GM12872 (cell line): Measurements from ENCODE around the gene TOM1L2.

Source experiments
- TF ChIP-seq, protein P1 (sequence below): IDR thresholded peaks from 3 replicates; pipeline ENCODE4 v1.5.1; 2011; ENCODE audit warnings: low read depth, mild to moderate bottlenecking, low read length, moderate library complexity; ENCODE audit not compliant: insufficient read depth

The TOM1L2 gene

DNA sequence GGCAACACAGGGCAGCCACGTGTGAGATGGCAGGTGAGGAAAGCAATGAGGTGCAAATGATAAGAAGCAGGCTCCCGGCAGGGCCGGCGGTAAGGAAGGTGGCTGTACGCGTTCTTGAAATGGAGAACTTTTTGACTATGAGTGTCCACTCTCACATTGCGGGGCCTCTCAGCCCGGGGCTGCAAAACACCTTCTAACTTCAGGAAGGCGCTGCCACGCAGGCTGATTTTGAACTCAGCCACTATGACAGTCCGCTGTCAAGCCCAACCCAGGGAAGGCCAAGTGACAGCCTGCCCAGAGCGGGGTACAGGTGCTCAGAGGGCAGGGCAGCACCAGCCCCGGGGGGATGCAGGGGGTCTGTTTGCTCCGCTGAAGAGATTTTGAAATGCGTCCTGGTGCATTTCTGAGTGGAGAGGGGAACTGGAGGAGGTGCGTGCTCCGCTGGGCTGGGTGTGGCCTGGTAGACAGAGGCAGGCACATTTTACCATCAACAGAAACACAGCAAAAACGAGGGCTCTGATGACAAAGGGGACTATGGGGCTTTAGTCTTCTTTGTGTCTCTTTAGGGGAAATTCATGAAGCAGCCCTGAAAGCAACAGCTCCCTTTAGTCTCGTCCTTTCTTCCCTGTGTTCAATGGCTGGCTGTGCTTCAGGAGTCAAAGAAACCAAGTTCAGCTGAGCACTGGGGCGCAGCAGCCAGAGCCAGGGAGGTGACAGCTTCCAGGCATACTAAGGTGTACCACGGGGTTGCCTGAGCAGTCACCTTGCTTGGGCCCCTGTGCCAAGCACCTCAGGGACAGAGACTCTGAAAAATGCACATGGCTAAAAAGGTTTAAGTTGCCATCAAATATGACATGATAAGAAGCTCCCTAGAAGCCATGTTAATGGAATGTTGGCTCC is 120.8 kb downstream of the TOM1L2 start:
- TF ChIP-seq, protein P1, sequence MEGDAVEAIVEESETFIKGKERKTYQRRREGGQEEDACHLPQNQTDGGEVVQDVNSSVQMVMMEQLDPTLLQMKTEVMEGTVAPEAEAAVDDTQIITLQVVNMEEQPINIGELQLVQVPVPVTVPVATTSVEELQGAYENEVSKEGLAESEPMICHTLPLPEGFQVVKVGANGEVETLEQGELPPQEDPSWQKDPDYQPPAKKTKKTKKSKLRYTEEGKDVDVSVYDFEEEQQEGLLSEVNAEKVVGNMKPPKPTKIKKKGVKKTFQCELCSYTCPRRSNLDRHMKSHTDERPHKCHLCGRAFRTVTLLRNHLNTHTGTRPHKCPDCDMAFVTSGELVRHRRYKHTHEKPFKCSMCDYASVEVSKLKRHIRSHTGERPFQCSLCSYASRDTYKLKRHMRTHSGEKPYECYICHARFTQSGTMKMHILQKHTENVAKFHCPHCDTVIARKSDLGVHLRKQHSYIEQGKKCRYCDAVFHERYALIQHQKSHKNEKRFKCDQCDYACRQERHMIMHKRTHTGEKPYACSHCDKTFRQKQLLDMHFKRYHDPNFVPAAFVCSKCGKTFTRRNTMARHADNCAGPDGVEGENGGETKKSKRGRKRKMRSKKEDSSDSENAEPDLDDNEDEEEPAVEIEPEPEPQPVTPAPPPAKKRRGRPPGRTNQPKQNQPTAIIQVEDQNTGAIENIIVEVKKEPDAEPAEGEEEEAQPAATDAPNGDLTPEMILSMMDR: no peak

DNA sequence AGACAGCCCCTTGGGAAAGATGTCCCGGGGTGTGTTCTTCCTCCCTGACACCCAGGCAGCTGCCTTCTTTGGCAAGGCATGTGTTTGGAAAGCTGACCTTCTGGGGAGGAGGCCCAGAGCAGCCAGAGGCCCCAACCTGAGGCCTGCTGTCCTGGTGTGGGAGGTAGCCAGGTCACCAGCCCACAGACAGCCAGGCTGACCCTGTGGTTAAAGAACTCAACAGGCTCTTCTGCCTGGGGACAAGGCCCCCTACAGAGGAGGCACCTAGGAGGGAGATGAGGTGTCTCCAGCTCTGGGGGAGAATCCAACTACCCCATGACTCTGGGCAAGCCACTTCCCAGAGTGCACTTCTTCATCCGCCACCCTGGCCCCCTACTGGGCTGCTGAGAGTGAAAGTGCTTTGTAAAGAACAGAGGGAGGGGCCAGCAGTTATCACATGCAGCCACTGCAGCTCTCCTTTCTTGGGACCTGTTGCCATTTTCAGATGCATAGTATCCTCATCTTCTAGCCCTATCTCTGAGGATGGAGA is 122.3 kb downstream of the TOM1L2 start:
- TF ChIP-seq, protein P1: peak; percentile 48

DNA sequence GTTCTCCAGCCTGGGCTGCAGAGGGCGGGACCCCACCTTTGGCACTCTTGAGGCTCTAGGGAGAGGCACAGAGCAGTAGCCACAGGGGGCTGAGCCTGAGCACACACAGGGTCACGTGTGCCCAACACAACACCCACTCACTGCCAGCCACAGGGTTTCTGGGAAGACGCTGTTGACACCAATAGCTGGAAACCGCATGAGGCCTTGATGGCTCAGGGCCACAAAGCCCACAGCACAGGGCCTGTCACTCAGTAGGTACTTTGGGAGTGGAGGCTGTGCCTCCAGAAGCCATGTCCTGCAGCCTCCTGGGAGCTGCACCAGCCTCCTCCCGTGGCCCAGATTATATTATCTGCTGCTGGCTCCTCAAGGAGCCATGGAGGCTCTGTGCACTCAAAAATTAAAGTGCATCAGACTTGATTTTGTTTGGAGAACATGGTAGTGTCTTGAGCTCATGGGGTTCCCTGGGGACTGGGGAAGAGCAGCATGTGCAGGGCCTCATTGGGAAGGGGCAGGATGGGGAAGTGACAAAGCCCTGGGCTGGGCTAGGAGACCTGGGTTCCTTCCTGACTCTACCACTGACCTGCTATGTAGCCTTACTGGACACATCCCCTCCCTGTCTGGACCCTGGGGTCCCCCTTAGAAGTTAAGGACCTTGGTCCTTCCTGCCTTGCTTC is 122.9 kb downstream of the TOM1L2 start:
- TF ChIP-seq, protein P1: no peak

DNA sequence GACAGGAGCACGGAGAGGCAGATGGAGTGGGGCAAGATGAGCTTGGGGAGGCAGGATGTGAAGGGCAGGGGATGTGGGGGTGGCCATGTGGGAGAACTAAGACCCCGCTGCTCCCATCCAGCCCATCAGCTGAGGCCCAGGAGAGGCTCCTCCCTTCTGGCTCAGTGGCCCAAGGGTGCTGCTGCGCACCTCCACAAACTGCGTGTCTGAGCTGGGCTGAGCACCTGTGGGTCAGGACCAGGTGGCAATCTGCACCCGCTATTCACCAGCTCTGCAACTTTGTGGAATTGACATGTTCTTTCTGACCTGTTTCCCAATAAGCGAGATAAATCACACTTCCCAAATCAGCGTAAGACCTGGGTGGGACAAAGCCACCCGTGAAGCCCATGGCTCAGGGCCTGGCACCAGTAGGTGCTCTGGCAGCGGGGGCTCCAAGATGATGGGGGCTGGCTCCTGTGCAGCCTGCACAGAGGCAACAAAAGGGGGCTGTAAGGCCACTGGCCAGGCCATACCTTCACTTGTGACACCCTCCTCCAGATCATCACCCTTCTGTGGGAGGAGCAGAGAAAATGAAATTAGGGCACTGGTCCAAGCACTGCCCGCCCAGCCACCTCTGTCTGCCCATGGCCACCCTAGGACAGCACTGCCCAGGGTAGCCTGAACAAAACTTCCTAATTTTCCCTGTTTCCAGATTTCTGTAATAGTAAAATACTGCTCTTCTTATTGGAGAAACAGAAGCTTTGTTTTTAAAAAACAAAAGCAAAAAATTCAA is 123.7 kb downstream of the TOM1L2 start:
- TF ChIP-seq, protein P1: no peak

DNA sequence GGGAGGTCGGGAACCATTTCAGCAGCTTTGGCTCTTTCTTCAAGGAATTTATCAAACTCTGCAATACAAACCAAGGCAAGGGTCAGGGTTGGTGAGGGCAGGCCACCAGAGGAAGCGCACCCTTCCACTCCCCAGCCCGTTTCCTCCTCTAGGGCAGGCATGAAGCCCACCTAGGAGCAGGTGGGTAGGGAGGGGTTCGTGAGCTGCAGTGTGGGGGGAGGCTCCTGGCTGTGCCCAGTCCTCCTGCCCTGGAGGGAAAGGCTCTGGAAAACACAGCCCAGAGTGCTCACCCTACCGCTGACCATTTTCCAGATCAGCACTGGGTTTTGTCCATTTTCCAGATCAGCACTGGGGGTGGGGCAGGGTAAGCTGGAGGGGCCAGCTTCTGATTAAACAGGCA is 124.5 kb downstream of the TOM1L2 start:
- TF ChIP-seq, protein P1: no peak

DNA sequence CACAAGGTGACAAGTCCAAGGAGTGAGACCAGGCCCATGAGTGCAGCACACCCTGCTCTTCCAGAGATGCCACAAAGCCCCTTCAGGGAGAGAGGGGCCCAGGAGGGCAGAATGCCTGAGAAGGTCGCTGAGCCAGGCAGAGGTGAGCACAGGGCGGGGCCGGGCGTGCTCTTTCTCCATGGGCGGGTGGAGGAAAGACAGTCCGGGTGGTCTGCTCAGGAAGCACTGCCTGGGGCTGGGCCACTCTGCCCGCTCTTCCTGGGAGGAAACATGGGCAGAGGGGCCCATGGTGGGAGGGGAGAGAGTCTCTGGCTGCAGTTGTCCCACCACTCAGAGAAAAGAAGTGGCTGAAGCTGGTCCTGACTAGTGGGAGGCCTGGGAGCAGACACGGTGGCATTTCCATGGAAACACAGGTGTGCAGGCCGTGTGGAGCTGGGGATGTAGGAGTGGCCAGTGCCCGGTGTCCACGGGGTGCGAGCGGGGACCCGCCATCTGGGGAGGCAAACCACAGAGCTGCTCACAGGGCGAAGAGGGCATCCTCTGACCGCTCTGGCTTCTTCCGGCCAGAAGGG is 125.0 kb downstream of the TOM1L2 start:
- TF ChIP-seq, protein P1: no peak
